ENCODE measurements around the gene UBE2C. TPM values are rescaled to one million over a fixed set of nuclear protein-coding genes. Genes with fewer than 3 reads are reported as not detected.

UBE2C gene
- polyA plus RNA-seq, 3 donors, result 0.15 to 0.58 TPM; not detected in 1

DNA sequence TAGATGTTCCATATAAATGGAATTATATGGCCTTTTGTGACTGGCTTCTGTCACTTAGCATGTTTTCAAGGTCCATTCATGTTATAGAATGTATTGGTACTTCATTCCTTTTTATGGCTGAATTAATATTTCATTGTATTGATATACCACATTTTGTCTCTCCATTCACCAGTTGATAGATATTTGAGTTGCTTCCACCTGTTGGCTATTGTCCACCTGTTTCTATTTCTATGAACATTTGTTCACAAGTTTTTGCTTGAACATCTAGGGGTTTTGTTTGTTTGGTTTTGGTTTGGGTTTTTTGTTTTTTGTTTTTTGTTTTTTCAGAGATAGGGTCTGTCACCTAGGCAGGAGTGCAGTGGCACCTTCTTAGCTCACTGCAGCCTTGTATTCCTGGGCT is 44.0 kb upstream of the UBE2C start:
- Mint-ChIP-seq H3K27me3 (ENCODE audit: low read depth in 3 of 3) (peaks cover 0 to 10% (median 2%) of the 10 kb centered on the region in 3 donors), H3K27ac (no peak overlapping the region), H3K9me3 (no peaks in the 10 kb centered on the region), H3K36me3 (no peaks in the 10 kb centered on the region), H3K4me3 (no peak overlapping the region), H3K4me1 (peaks cover 5% of the 10 kb centered on the region)
- intact Hi-C loops (cut with micrococcal nuclease), result no loop called here
- H3K27ac ChIP-seq (ENCODE audit: low read depth in 1 of 2, low read length in 2 of 2), result no peak overlapping the region
- H3K4me3 ChIP-seq (replicated peaks in 1 of 3; ENCODE audit: low read depth in 2 of 3, low read length in 3 of 3), result no peak overlapping the region
- no peak for DNase-seq
- H2AFZ ChIP-seq (ENCODE audit: insufficient read depth, low read depth, low read length, poor library complexity, severe bottlenecking), result no peak overlapping the region
- no peak overlapping the region for H3K4me2 ChIP-seq (replicated peaks; ENCODE audit: extremely low read depth, low read length, poor library complexity, severe bottlenecking)
- H3K79me2 ChIP-seq (ENCODE audit: insufficient read depth, low read length), result no peaks in the 10 kb centered on the region
- no peaks in the 10 kb centered on the region for H3K27me3 ChIP-seq (ENCODE audit: control insufficient read depth in 2 of 2, insufficient read depth in 2 of 2, low read length in 2 of 2)
- H3K4me1 ChIP-seq (ENCODE audit: control insufficient read depth in 1 of 2, insufficient read depth in 2 of 2, low read length in 2 of 2), result no peaks in the 10 kb centered on the region
- no peak overlapping the region for H3K9ac ChIP-seq (ENCODE audit: insufficient read depth, low read length, poor library complexity, severe bottlenecking)
- TF ChIP-seq, protein P1, sequence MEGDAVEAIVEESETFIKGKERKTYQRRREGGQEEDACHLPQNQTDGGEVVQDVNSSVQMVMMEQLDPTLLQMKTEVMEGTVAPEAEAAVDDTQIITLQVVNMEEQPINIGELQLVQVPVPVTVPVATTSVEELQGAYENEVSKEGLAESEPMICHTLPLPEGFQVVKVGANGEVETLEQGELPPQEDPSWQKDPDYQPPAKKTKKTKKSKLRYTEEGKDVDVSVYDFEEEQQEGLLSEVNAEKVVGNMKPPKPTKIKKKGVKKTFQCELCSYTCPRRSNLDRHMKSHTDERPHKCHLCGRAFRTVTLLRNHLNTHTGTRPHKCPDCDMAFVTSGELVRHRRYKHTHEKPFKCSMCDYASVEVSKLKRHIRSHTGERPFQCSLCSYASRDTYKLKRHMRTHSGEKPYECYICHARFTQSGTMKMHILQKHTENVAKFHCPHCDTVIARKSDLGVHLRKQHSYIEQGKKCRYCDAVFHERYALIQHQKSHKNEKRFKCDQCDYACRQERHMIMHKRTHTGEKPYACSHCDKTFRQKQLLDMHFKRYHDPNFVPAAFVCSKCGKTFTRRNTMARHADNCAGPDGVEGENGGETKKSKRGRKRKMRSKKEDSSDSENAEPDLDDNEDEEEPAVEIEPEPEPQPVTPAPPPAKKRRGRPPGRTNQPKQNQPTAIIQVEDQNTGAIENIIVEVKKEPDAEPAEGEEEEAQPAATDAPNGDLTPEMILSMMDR (IDR thresholded peaks at IDR 0.05), result no peak
- H3K9me3 ChIP-seq (replicated peaks in 1 of 2; ENCODE audit: control insufficient read depth in 1 of 2, insufficient read depth in 1 of 2, low read length in 2 of 2), result no peaks in the 10 kb centered on the region
- no peaks in the 10 kb centered on the region for H4K20me1 ChIP-seq (ENCODE audit: insufficient read depth, low read length)
- no peaks in the 10 kb centered on the region for H3K36me3 ChIP-seq (replicated peaks in 1 of 2; ENCODE audit: control insufficient read depth in 1 of 2, insufficient read depth in 2 of 2, low read length in 2 of 2)

DNA sequence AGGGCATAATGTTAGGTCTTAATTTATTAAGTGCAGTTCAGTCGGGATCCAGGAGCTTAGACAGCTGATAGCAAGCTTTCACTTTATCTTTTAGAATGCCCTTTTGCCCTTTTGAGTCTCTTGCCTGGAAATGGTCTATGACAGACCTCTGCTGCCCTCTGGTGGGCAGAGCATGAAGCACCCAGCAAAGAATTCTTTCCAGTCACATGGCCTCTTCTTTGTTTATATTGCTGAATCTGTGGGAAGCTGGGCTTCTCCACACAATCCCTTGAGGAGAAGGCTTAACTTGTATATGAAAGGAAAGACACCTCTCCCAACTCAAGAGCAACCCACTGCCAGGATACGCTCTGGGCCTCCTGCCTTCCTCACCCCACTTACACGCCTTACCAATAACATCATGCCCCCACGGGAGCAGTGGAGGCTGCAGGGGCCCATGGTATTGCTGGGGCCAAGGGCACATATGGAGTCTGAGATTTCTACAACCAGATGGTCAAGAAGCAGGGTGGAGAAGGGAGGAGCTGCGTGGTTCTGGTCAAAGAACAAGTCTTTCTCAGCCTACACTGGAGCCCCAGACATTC is 41.2 kb upstream of the UBE2C start:
- no peak overlapping the region for H3K4me3 Mint-ChIP-seq
- peak overlapping the region; percentile 19 for H2AFZ ChIP-seq (ENCODE audit: insufficient read depth, low read depth, low read length, poor library complexity, severe bottlenecking)
- H3K36me3 Mint-ChIP-seq, result no peaks in the 10 kb centered on the region
- no peaks in the 10 kb centered on the region for H3K36me3 ChIP-seq (replicated peaks in 1 of 2; ENCODE audit: control insufficient read depth in 1 of 2, insufficient read depth in 2 of 2, low read length in 2 of 2)
- TF ChIP-seq, protein P1 (IDR thresholded peaks at IDR 0.05), result peak; percentile 89
- WGBS (ENCODE audit: insufficient coverage), result no CpG with 5 or more reads among the region's 5 CpGs
- no peaks in the 10 kb centered on the region for H3K9me3 ChIP-seq (replicated peaks in 1 of 2; ENCODE audit: control insufficient read depth in 1 of 2, insufficient read depth in 1 of 2, low read length in 2 of 2)
- no peak overlapping the region for H3K9ac ChIP-seq (ENCODE audit: insufficient read depth, low read length, poor library complexity, severe bottlenecking)
- H3K27ac ChIP-seq (ENCODE audit: low read depth in 1 of 2, low read length in 2 of 2), result no peak overlapping the region
- peak; percentile 69 to 71 (median 70) for DNase-seq
- H3K4me1 Mint-ChIP-seq, result peaks cover 3% of the 10 kb centered on the region
- H3K27me3 ChIP-seq (ENCODE audit: control insufficient read depth in 2 of 2, insufficient read depth in 2 of 2, low read length in 2 of 2), result no peaks in the 10 kb centered on the region
- H3K4me3 ChIP-seq (replicated peaks in 1 of 3; ENCODE audit: low read depth in 2 of 3, low read length in 3 of 3), result no peak overlapping the region
- H4K20me1 ChIP-seq (ENCODE audit: insufficient read depth, low read length), result no peaks in the 10 kb centered on the region
- H3K4me1 ChIP-seq (ENCODE audit: control insufficient read depth in 1 of 2, insufficient read depth in 2 of 2, low read length in 2 of 2), result no peaks in the 10 kb centered on the region
- no peaks in the 10 kb centered on the region for H3K79me2 ChIP-seq (ENCODE audit: insufficient read depth, low read length)
- intact Hi-C loops (cut with micrococcal nuclease), result loop anchor here (1.0 to 10.0 kb wide), 3 partner anchors 326 to 452 kb away; no protein-coding TSS in a partner anchor
- no peak overlapping the region for H3K4me2 ChIP-seq (replicated peaks; ENCODE audit: extremely low read depth, low read length, poor library complexity, severe bottlenecking)
- H3K9me3 Mint-ChIP-seq, result no peaks in the 10 kb centered on the region
- H3K27ac Mint-ChIP-seq, result peak overlapping the region in 1 of 7 donors; percentile 23
- peaks cover 3 to 10% (median 8%) of the 10 kb centered on the region in 3 donors for H3K27me3 Mint-ChIP-seq (ENCODE audit: low read depth in 3 of 3)
